Lower leg skin (tissue), 4 donors: ENCODE data around the gene C1orf210. TPM values are rescaled to one million over a fixed set of nuclear protein-coding genes. Genes with fewer than 3 reads are reported as not detected.

ENCODE experiments used
- DNase-seq, 2 donors: peaks; one replicate each; pipeline ENCODE4 v3.0.0-alpha.2; 2019; ENCODE audit warnings: low spot score in 2 of 2
- H3K4me3 ChIP-seq: fragments of 200-600 bp; sonication (generic); 2 replicates; pipeline ENCODE4 v1.5.1; 2017; ENCODE audit warnings: mild to moderate bottlenecking, low read depth; ENCODE audit not compliant: poor library complexity, severe bottlenecking
- POLR2A ChIP-seq, 2 donors: fragments of 450-650 bp; IDR thresholded peaks; one replicate each; pipeline ENCODE4 v1.6.1; 2016 to 2017; ENCODE audit warnings: antibody characterized with exemption in 2 of 2, mild to moderate bottlenecking in 1 of 2, moderate library complexity in 1 of 2
- WGBS, 2 donors: methylation state at CpG; one replicate each; pipeline ENCODE4 v1.1.5; 2018; 5-methylcytosine and 5-hydroxymethylcytosine counted together
- intact Hi-C: fragments of 100-400 bp; cut with DNase I; formaldehyde crosslinking; loops from one replicate; pipeline ENCODE4 v1.15.0; 2023; ENCODE audit warnings: low total_unique reads
- total RNA-seq, 4 donors: library from RNA; depleted of rRNA; stranded (reverse); fragments of >200 nt; gene quantifications; one replicate each; pipeline ENCODE4 v1.1.0, GENCODE V29; 2016
- TF ChIP-seq, protein P1 (sequence below), 3 donors: fragments of 450-650 bp; IDR thresholded peaks; one replicate each; pipeline ENCODE4 v1.5.1; 2016; ENCODE audit warnings: antibody characterized with exemption in 3 of 3, mild to moderate bottlenecking in 3 of 3, moderate library complexity in 2 of 3

C1orf210 gene
- total RNA-seq, 4 donors from 2014 or later, result 16.1 to 28.2 (median 25.4) TPM

DNA sequence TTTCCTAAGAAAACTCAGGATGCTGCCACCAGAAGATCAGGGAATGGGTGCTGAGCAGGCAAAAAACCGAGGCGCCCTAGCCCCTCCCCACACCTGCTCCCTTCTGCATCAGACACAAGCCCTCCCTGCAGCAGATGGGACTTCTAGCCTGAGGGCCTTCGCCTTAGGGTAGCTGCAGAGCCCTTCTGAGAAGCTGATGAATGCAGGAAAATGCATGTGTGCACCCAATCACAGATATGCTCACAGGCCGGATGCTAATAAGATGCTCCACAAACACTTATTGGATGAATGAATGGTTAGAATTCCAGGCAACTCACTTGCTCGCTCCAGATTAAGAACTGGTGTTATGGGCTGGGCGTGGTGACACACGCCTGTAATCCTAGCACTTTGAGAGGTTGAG is 6.8 kb upstream of the C1orf210 start:
- 81 to 90% methylated on average over 7 of the region's 7 CpGs for WGBS, 2 donors
- DNase-seq, result no peak
- TF ChIP-seq POLR2A (IDR thresholded peaks at IDR 0.05), result no peak
- TF ChIP-seq, protein P1, sequence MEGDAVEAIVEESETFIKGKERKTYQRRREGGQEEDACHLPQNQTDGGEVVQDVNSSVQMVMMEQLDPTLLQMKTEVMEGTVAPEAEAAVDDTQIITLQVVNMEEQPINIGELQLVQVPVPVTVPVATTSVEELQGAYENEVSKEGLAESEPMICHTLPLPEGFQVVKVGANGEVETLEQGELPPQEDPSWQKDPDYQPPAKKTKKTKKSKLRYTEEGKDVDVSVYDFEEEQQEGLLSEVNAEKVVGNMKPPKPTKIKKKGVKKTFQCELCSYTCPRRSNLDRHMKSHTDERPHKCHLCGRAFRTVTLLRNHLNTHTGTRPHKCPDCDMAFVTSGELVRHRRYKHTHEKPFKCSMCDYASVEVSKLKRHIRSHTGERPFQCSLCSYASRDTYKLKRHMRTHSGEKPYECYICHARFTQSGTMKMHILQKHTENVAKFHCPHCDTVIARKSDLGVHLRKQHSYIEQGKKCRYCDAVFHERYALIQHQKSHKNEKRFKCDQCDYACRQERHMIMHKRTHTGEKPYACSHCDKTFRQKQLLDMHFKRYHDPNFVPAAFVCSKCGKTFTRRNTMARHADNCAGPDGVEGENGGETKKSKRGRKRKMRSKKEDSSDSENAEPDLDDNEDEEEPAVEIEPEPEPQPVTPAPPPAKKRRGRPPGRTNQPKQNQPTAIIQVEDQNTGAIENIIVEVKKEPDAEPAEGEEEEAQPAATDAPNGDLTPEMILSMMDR (IDR thresholded peaks at IDR 0.05), result no peak
- intact Hi-C loops, result no loop called here
- no peak overlapping the region for H3K4me3 ChIP-seq

DNA sequence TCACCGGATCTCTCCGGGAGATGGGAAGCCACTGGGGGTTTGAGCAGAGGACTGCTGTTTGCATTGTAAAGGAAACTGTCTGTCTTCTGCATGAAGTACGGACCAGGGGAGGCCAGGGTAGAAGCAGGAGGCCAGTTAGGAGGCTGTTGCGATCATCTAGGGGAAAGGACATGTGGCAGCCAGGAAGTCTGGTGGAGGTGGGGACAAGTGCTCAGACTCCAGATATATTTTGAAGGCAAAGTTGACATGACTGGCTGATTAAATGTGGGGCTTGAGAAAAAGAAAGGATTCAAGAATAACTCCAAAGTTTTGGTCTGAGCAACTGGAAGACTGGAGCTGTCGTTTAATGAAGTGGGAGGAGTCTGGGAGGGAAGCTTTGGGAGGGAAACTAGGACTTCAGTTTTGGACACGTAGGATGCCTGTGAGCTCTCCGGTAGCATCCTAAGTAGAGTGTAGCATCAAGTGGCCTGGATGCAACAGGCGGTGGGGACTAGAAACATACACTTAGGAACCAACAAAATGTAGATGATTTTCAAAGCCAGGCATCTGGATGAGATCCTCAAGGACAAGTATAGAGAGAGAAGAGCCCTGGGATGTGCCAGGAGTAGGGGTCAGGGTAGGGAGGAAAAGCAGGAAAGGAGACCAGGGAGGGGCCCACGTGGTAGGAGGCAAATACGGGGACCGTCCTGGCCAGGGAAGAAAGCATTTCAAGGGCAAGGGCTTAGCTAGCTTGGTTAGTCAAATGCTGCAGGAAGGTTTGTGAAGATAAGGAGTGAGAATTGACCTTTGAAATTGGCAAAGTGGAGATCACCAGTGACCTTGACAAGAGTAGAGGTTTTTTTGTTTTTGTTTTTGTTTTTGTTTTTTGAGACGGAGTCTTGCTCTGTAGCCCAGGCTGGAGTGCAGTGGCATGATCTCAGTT is 3.7 kb upstream of the C1orf210 start:
- TF ChIP-seq POLR2A (IDR thresholded peaks at IDR 0.05), result no peak
- TF ChIP-seq, protein P1 (IDR thresholded peaks at IDR 0.05), result no peak
- no peak for DNase-seq

DNA sequence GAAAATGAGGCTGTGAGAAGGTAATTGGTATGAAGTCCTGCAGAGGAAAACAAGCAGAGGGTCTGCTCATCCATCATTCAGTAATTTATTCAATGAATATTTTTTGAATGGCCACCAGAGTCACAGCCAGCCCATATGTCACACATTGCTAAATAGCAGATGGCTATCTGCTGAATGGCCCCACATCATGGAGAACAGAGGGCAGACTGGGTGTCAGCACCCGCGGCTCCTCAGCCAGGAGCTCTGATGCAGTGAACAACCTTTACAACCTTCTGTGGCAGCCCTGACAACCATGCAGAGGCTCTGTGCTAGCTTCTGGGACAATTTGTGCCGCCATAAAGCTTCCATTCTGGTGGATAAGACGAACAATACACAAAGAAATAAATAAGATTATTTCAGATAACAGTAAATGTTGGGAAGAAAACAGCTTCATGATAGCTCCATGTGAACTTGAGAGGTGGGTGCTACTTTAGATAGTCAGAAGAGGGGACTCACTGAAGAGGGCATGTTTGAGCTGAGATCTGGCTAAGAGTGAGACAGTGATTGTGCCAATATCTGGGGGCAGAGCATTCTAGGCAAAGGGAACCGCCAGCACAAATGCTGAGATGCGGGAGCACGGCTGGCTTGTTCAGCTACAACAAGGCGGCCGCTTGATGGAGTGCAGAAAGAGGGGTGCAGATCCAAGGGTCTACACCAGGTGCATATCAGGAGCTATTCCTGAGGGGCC is 2.8 kb upstream of the C1orf210 start:
- 85 to 91% methylated on average over 9 of the region's 9 CpGs for WGBS, 2 donors
- DNase-seq, result no peak
- no peak overlapping the region for H3K4me3 ChIP-seq
- intact Hi-C loops, result no loop called here
- TF ChIP-seq, protein P1 (IDR thresholded peaks at IDR 0.05), result no peak
- no peak for TF ChIP-seq POLR2A (IDR thresholded peaks at IDR 0.05)

More for the DNA sequence above, 3.7 kb upstream of the C1orf210 start:
- WGBS, 2 donors, result 74 to 79% methylated on average over 12 of the region's 12 CpGs
- intact Hi-C loops, result no loop called here
- H3K4me3 ChIP-seq, result no peak overlapping the region

DNA sequence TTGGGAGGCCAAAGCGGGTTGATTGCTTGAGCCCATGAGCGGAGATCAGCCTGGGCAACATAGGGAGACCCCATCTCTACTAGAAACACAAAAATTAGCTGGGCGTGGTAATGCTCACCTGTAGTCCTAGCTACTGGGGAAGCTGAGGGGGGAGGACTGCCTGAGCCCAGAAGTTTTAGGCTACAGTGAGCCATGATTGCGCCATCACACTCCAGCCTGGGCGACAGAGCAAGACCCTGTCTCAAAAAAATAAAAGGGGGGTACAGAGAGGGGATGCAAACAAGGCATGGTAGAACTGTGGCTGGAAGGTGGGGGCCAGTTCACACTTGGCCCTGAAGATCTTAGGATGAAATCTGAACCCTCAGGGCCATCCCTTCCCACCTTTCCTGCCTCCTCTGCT is 1.2 kb upstream of the C1orf210 start:
- peak in 1 of 2 donors; percentile 34 for DNase-seq
- no peak for TF ChIP-seq POLR2A (IDR thresholded peaks at IDR 0.05)
- TF ChIP-seq, protein P1 (IDR thresholded peaks at IDR 0.05), result no peak
- intact Hi-C loops, result no loop called here
- WGBS, 2 donors, result 91 to 99% methylated on average over 5 of the region's 5 CpGs
- H3K4me3 ChIP-seq, result no peak overlapping the region

DNA sequence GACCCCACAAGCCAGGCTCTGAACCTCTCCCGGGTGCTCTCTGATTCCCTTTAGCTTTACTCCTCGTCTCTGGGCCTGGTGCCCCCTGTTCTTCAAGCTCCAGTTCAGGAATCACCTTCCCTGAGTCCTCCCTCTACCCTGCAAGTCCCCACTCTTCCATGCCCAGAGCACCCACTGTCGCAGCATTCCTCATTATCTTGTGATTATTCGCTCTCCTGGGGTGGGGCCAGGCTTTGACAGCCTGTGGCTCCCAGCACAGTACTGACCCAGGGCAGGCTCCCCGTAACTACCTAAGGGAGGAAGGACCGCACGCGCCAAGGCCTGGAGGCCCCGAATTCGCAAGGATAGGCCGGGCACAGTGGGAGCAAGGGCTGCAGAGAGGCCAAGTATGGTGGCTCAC is 734 bp upstream of the C1orf210 start:
- no peak overlapping the region for H3K4me3 ChIP-seq
- peak in 1 of 2 donors; percentile 54 for DNase-seq
- intact Hi-C loops, result no loop called here
- no peak for TF ChIP-seq POLR2A (IDR thresholded peaks at IDR 0.05)
- TF ChIP-seq, protein P1 (IDR thresholded peaks at IDR 0.05), result no peak
- 86 to 87% methylated on average over 11 of the region's 11 CpGs for WGBS, 2 donors
